ENCODE data around the gene AFG3L2. TPM values are rescaled to one million over a fixed set of nuclear protein-coding genes. Genes with fewer than 3 reads are reported as not detected.

Gene AFG3L2
- total RNA-seq, 6 experiments from 2014 or later = 30.2 to 47.7 (median 36.3) TPM

- no peaks in the 10 kb centered on the region for H3K36me3 ChIP-seq
- H3K4me3 ChIP-seq = no peak overlapping the region
- no peak overlapping the region for H3K27ac ChIP-seq
- H3K27me3 ChIP-seq = no peaks in the 10 kb centered on the region
- ATAC-seq = no peak
- intact Hi-C loops (cut with DNase I) = no loop called here
- H3K9me3 ChIP-seq = no peaks in the 10 kb centered on the region
- H3K4me1 ChIP-seq = peaks cover 0 to 3% (median 0%) of the 10 kb centered on the region in 4 donors
- TF ChIP-seq CTCF (IDR thresholded peaks at IDR 0.05) (no peak), POLR2A (IDR thresholded peaks at IDR 0.05) (no peak)
- no peak for DNase-seq
- 49% methylated on average over 6 of the region's 6 CpGs for WGBS (ENCODE audit: insufficient coverage, low coverage, low lambda C conversion rate, missing lambda C conversion rate)
These were observed 26.8 kb upstream of the AFG3L2 start for GRCh38 chr18:12403601-12404506.

- 55% methylated on average over 6 of the region's 9 CpGs for WGBS (ENCODE audit: insufficient coverage, low coverage, low lambda C conversion rate, missing lambda C conversion rate)
- intact Hi-C loops (cut with DNase I) = no loop called here
- DNase-seq (no peak), ATAC-seq (peak in 1 of 4 donors; percentile 29)
- no peaks in the 10 kb centered on the region for H3K36me3 ChIP-seq
- no peak overlapping the region for H3K27ac ChIP-seq
- H3K4me3 ChIP-seq = no peak overlapping the region
- H3K27me3 ChIP-seq = no peaks in the 10 kb centered on the region
- no peaks in the 10 kb centered on the region for H3K4me1 ChIP-seq
- no peaks in the 10 kb centered on the region for H3K9me3 ChIP-seq
- TF ChIP-seq POLR2A (IDR thresholded peaks at IDR 0.05) (no peak), CTCF (IDR thresholded peaks at IDR 0.05) (no peak)
These were observed 24.9 kb upstream of the AFG3L2 start for GRCh38 chr18:12401881-12402280.

DNA sequence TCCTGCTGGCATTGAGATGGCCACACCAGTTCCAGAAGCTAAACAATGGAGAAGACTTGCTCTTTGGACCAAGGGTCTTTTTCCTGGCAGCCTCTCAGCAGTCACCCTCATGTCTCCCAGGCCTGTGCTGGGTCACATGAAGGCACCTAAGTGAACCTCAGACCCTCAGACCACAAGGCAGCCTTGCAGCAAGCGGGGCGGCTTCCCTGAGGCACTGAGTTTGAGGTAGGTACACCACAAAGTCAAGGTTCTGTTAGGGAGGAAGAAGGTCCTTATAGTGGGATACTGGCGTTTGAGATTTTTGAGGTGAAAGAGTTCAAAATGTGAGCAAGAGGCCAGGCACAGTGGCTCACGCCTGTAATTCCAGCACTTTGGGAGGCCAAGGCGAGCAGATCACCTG lies 22.2 kb upstream of the AFG3L2 start:
- Histone ChIP-seq H3K4me3 (no peak overlapping the region), H3K9me3 (no peaks in the 10 kb centered on the region), H3K27ac (no peak overlapping the region), H3K4me1 (no peaks in the 10 kb centered on the region), H3K27me3 (no peaks in the 10 kb centered on the region), H3K36me3 (no peaks in the 10 kb centered on the region)
- ATAC-seq (no peak), DNase-seq (no peak)
- 84% methylated on average over 4 of the region's 5 CpGs for WGBS (ENCODE audit: insufficient coverage, low coverage, low lambda C conversion rate, missing lambda C conversion rate)
- intact Hi-C loops (cut with DNase I) = loop anchor here in 1 of 2 donors (10.0 kb wide), 1 partner anchor 266 kb away; no protein-coding TSS in a partner anchor
- no peak for TF ChIP-seq POLR2A (IDR thresholded peaks at IDR 0.05)
- TF ChIP-seq CTCF (IDR thresholded peaks at IDR 0.05) = no peak

DNA sequence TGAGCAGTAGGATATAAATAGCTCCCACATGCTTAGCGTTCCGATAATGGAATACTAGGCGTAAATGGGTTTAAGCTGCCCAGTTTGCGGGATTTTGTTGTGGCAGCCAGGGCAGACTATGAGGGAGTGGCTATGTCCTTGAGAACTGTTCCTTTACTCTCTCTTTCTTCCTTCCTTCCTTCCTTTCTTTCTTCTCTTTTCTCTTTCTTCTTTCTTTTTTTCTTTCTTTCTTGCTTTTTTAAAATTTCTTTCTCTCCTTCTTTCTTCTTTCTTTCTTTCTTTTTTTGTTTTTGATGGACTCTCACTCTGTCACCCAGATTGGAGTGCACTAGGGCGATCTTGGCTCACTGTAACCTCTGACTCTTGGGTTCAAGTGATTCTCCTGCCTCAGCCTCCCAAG lies 21.6 kb upstream of the AFG3L2 start:
- 67% methylated on average over 3 of the region's 5 CpGs for WGBS (ENCODE audit: insufficient coverage, low coverage, low lambda C conversion rate, missing lambda C conversion rate)
- Histone ChIP-seq H3K4me3 (no peak overlapping the region), H3K27me3 (no peaks in the 10 kb centered on the region), H3K36me3 (no peaks in the 10 kb centered on the region), H3K4me1 (peaks cover 0 to 3% (median 0%) of the 10 kb centered on the region in 4 donors), H3K27ac (no peak overlapping the region), H3K9me3 (no peaks in the 10 kb centered on the region)
- ATAC-seq (no peak), DNase-seq (no peak)
- intact Hi-C loops (cut with DNase I) = loop anchor here in 1 of 2 donors (10.0 kb wide), 1 partner anchor 266 kb away; no protein-coding TSS in a partner anchor
- TF ChIP-seq CTCF (IDR thresholded peaks at IDR 0.05) = no peak
- TF ChIP-seq POLR2A (IDR thresholded peaks at IDR 0.05) = no peak

All from right lobe of liver (tissue), 6 donors.